CD14-positive monocyte (primary cell): ENCODE data around the gene THBS1. TPM values are rescaled to one million over a fixed set of nuclear protein-coding genes. Genes with fewer than 3 reads are reported as not detected.

ENCODE experiments used
- DNase-seq, 3 donors: peaks; one replicate each; pipeline ENCODE4 v3.0.0-alpha.2; 2011 to 2022
- H2AFZ ChIP-seq: 2 replicates; pipeline ENCODE4 v1.6.0; 2012; ENCODE audit warnings: mild to moderate bottlenecking, low read depth, low read length, inconsistent platforms; ENCODE audit not compliant: insufficient read depth, poor library complexity, severe bottlenecking
- H3K27ac ChIP-seq, 2 donors: 1 replicate in 1 of 2; 2 replicates in 1 of 2; pipeline ENCODE4 v1.5.1; 2012 to 2013; ENCODE audit warnings: low read length in 2 of 2, control low read depth in 1 of 2, inconsistent platforms in 1 of 2, low read depth in 1 of 2, mild to moderate bottlenecking in 1 of 2
- H3K27me3 ChIP-seq, 2 donors: one replicate each; pipeline versions ENCODE4 v1.6.0 to v1.6.1; 2011 to 2013; ENCODE audit warnings: low read length in 2 of 2; ENCODE audit not compliant: control insufficient read depth in 2 of 2, insufficient read depth in 2 of 2
- H3K36me3 ChIP-seq, 2 donors: replicated peaks in 1 of 2; 1 replicate in 1 of 2; 2 replicates in 1 of 2; pipeline versions ENCODE4 v1.5.1 to v1.6.1; 2012 to 2013; ENCODE audit warnings: low read length in 2 of 2, control low read depth in 1 of 2, inconsistent platforms in 1 of 2, mild to moderate bottlenecking in 1 of 2; ENCODE audit not compliant: insufficient read depth in 2 of 2, control insufficient read depth in 1 of 2
- H3K4me1 ChIP-seq, 2 donors: 1 replicate in 1 of 2; 2 replicates in 1 of 2; pipeline versions ENCODE4 v1.5.1 to v1.6.1; 2012 to 2013; ENCODE audit warnings: low read length in 2 of 2, control low read depth in 1 of 2, inconsistent platforms in 1 of 2, mild to moderate bottlenecking in 1 of 2, moderate library complexity in 1 of 2; ENCODE audit not compliant: insufficient read depth in 2 of 2, control insufficient read depth in 1 of 2
- H3K4me2 ChIP-seq: replicated peaks from 2 replicates; pipeline ENCODE3; 2012; ENCODE audit warnings: low read length, moderate library complexity, mild to moderate bottlenecking; ENCODE audit not compliant: poor library complexity, severe bottlenecking; ENCODE audit errors: extremely low read depth
- H3K4me3 ChIP-seq, 3 experiments: fragments of 200-600 bp in 1 of 3; sonication (generic) in 1 of 3; replicated peaks in 1 of 3; 1 replicate in 2 of 3; 2 replicates in 1 of 3; pipeline ENCODE4 v1.5.1; 2011 to 2013; ENCODE audit warnings: low read length in 3 of 3, mild to moderate bottlenecking in 3 of 3, control low read depth in 2 of 3, low read depth in 2 of 3, inconsistent platforms in 1 of 3, moderate library complexity in 1 of 3
- H3K79me2 ChIP-seq: 2 replicates; pipeline ENCODE4 v1.6.0; 2012; ENCODE audit warnings: mild to moderate bottlenecking, control low read depth, inconsistent platforms, low read length, moderate library complexity; ENCODE audit not compliant: insufficient read depth
- H3K9ac ChIP-seq: 2 replicates; pipeline ENCODE4 v1.6.0; 2017; ENCODE audit warnings: low read length, mild to moderate bottlenecking; ENCODE audit not compliant: insufficient read depth, poor library complexity, severe bottlenecking
- H3K9me3 ChIP-seq, 2 donors: replicated peaks in 1 of 2; 1 replicate in 1 of 2; 2 replicates in 1 of 2; pipeline versions ENCODE4 v1.5.1 to v1.6.1; 2012 to 2013; ENCODE audit warnings: low read length in 2 of 2, control low read depth in 1 of 2; ENCODE audit not compliant: control insufficient read depth in 1 of 2, insufficient read depth in 1 of 2
- H4K20me1 ChIP-seq: 2 replicates; pipeline ENCODE4 v1.6.0; 2012; ENCODE audit warnings: mild to moderate bottlenecking, low read length, control low read depth, moderate library complexity; ENCODE audit not compliant: insufficient read depth
- H3K27ac Mint-ChIP-seq, 7 donors: one replicate each; pipeline ENCODE4 v1.8.0; 2020; ENCODE audit warnings: mild to moderate bottlenecking in 7 of 7, mixed read lengths in 7 of 7, moderate library complexity in 6 of 7, inconsistent platforms in 2 of 7
- H3K27me3 Mint-ChIP-seq, 3 donors: one replicate each; pipeline ENCODE4 v1.8.0; 2021 to 2022; ENCODE audit warnings: low read depth in 3 of 3, mild to moderate bottlenecking in 3 of 3, mixed read lengths in 3 of 3, moderate library complexity in 3 of 3, inconsistent platforms in 1 of 3
- H3K36me3 Mint-ChIP-seq, 2 donors: one replicate each; pipeline ENCODE4 v1.8.0; 2020; ENCODE audit warnings: mixed read lengths in 2 of 2, inconsistent platforms in 1 of 2, mild to moderate bottlenecking in 1 of 2
- H3K4me1 Mint-ChIP-seq: one replicate; pipeline ENCODE4 v1.8.0; 2020; ENCODE audit warnings: mild to moderate bottlenecking, mixed read lengths
- H3K4me3 Mint-ChIP-seq, 2 donors: one replicate each; pipeline ENCODE4 v1.8.0; 2020; ENCODE audit warnings: mild to moderate bottlenecking in 2 of 2, mixed read lengths in 2 of 2, moderate library complexity in 1 of 2
- H3K9me3 Mint-ChIP-seq, 7 donors: one replicate each; pipeline ENCODE4 v1.8.0; 2020 to 2022; ENCODE audit warnings: mixed read lengths in 7 of 7, mild to moderate bottlenecking in 6 of 7, moderate library complexity in 6 of 7, inconsistent platforms in 2 of 7
- WGBS: methylation state at CpG from one replicate; pipeline ENCODE4 v1.1.5; 2013; ENCODE audit warnings: missing lambda C conversion rate; ENCODE audit not compliant: insufficient coverage; 5-methylcytosine and 5-hydroxymethylcytosine counted together
- intact Hi-C, 2 donors: fragments of 100-400 bp; cut with micrococcal nuclease; formaldehyde crosslinking; loops; one replicate each; pipeline versions ENCODE4 v1.15.0 to v1.15.1; 2023
- polyA plus RNA-seq, 3 donors: library from polyadenylated mRNA; depleted of rRNA in 1 of 3; unstranded in 2 of 3; stranded (reverse) in 1 of 3; fragments of 300-500 nt in 2 of 3; fragments of >200 nt in 1 of 3; fragmentation: Illumina TruSeq in 2 of 3; gene quantifications; 1 replicate in 2 of 3; 2 replicates in 1 of 3; pipeline ENCODE4 v1.2.3, GENCODE V29; 2012 to 2021
- TF ChIP-seq, protein P1 (sequence below): fragments of 200-600 bp; IDR thresholded peaks from one replicate; pipeline ENCODE4 v1.8.0; 2022; ENCODE audit warnings: antibody characterized with exemption, mild to moderate bottlenecking

The THBS1 gene
- polyA plus RNA-seq, 3 donors, result 0.52 to 151 (median 55.4) TPM

- no CpG with 5 or more reads among the region's 7 CpGs for WGBS
Observed at GRCh38 chr15:39593656-39594445, 13.0 kb downstream of the THBS1 start.

DNA sequence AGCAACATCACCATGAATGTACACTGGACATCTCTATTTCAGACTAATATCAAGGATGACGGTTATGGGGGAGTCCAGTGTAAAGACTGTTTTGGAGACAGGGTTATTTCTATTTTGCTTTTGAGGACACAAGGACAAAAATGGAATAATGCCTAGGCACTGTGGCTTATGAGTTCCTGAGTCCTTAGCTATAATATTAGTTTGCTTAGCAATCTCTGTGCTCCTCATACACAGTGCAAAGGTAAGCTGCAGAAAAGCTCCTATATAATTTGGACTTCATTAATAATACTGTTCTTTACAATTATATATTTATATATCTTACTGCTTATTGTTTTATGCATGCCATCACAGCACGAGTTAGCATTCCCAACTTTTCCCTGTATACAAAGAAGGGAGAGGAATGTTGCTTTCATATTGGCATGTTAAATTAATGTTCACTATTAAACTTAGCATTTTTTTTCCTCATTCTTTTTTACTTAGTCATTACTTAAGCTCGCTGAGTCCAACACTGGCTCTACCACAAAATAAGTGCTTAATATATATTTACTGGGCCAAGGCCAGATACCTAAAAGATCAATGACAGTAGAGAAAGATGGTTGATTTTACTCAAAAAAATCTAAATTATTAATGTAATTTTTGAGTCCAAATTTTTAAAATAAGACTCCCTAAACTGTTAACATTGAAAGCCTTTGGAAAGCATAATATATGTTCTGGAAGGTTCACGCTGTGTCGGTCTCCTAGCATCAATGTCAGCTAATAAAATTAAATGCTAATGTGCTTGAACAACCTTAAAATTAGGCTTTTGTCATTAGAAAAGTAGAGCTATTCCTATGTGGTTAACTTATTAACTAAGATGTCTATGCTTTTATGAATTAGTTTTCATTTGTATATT, 13.8 kb downstream of the THBS1 start:
- Histone ChIP-seq H2AFZ (no peak overlapping the region), H3K4me3 (no peak overlapping the region), H4K20me1 (peaks cover 7% of the 10 kb centered on the region), H3K27ac (no peak overlapping the region), H3K4me2 (no peak overlapping the region), H3K9me3 (no peaks in the 10 kb centered on the region), H3K79me2 (no peaks in the 10 kb centered on the region), H3K27me3 (no peaks in the 10 kb centered on the region), H3K4me1 (no peaks in the 10 kb centered on the region), H3K36me3 (peaks cover 33 to 66% of the 10 kb centered on the region in 2 donors), H3K9ac (no peak overlapping the region)
- H3K27ac Mint-ChIP-seq, result no peak overlapping the region
- no peak for DNase-seq
- peaks cover 1 to 3% (median 1%) of the 10 kb centered on the region in 3 donors for H3K27me3 Mint-ChIP-seq
- TF ChIP-seq, protein P1, sequence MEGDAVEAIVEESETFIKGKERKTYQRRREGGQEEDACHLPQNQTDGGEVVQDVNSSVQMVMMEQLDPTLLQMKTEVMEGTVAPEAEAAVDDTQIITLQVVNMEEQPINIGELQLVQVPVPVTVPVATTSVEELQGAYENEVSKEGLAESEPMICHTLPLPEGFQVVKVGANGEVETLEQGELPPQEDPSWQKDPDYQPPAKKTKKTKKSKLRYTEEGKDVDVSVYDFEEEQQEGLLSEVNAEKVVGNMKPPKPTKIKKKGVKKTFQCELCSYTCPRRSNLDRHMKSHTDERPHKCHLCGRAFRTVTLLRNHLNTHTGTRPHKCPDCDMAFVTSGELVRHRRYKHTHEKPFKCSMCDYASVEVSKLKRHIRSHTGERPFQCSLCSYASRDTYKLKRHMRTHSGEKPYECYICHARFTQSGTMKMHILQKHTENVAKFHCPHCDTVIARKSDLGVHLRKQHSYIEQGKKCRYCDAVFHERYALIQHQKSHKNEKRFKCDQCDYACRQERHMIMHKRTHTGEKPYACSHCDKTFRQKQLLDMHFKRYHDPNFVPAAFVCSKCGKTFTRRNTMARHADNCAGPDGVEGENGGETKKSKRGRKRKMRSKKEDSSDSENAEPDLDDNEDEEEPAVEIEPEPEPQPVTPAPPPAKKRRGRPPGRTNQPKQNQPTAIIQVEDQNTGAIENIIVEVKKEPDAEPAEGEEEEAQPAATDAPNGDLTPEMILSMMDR, result no peak
- H3K4me3 Mint-ChIP-seq, result no peak overlapping the region
- no peaks in the 10 kb centered on the region for H3K9me3 Mint-ChIP-seq
- H3K4me1 Mint-ChIP-seq, result no peaks in the 10 kb centered on the region
- 100% methylated on average over 1 of the region's 5 CpGs for WGBS
- H3K36me3 Mint-ChIP-seq, result peaks cover 67 to 74% of the 10 kb centered on the region in 2 donors
- intact Hi-C loops, result no loop called here

More at GRCh38 chr15:39593656-39594445, 13.0 kb downstream of the THBS1 start:
- Mint-ChIP-seq H3K9me3 (no peaks in the 10 kb centered on the region), H3K27ac (no peak overlapping the region), H3K4me1 (no peaks in the 10 kb centered on the region), H3K36me3 (peaks cover 75 to 83% of the 10 kb centered on the region in 2 donors), H3K27me3 (peaks cover 1 to 3% (median 1%) of the 10 kb centered on the region in 3 donors), H3K4me3 (no peak overlapping the region)
- intact Hi-C loops, result no loop called here
- H3K79me2 ChIP-seq, result no peaks in the 10 kb centered on the region
- no peaks in the 10 kb centered on the region for H3K4me1 ChIP-seq
- no peak overlapping the region for H2AFZ ChIP-seq
- H3K9me3 ChIP-seq, result no peaks in the 10 kb centered on the region
- H3K9ac ChIP-seq, result no peak overlapping the region
- TF ChIP-seq, protein P1, result no peak
- no peaks in the 10 kb centered on the region for H3K27me3 ChIP-seq
- peaks cover 11% of the 10 kb centered on the region for H4K20me1 ChIP-seq
- peaks cover 35 to 75% of the 10 kb centered on the region in 2 donors for H3K36me3 ChIP-seq
- H3K4me2 ChIP-seq, result no peak overlapping the region
- no peak for DNase-seq
- no peak overlapping the region for H3K27ac ChIP-seq
- no peak overlapping the region for H3K4me3 ChIP-seq
